ENCODE data around the gene DDX5. TPM values are rescaled to one million over a fixed set of nuclear protein-coding genes. Genes with fewer than 3 reads are reported as not detected.

The DDX5 gene
- total RNA-seq, 2 donors from 2014 or later: 215 to 620 TPM

DNA sequence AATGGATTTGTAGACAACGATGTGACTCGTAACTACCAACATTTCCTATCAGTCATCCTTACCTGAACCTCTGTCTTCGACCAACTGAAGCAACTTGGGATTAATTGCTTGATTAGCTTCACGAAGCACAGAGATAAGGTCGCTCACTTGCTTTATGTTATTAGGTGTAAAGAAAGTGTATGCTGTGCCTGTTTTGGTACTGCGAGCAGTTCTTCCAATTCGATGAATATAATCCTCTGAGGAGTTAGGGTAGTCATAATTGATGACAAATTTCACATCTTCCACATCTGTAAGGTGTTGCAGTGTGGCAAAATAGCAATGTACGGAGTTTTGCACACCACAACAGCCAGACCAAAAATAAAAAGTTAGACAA, 5.6 kb downstream of the DDX5 start:
- TF ChIP-seq, protein P1, sequence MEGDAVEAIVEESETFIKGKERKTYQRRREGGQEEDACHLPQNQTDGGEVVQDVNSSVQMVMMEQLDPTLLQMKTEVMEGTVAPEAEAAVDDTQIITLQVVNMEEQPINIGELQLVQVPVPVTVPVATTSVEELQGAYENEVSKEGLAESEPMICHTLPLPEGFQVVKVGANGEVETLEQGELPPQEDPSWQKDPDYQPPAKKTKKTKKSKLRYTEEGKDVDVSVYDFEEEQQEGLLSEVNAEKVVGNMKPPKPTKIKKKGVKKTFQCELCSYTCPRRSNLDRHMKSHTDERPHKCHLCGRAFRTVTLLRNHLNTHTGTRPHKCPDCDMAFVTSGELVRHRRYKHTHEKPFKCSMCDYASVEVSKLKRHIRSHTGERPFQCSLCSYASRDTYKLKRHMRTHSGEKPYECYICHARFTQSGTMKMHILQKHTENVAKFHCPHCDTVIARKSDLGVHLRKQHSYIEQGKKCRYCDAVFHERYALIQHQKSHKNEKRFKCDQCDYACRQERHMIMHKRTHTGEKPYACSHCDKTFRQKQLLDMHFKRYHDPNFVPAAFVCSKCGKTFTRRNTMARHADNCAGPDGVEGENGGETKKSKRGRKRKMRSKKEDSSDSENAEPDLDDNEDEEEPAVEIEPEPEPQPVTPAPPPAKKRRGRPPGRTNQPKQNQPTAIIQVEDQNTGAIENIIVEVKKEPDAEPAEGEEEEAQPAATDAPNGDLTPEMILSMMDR (IDR thresholded peaks at IDR 0.05): no peak
- Histone ChIP-seq H3K27ac (no peak overlapping the region), H3K27me3 (no peaks in the 10 kb centered on the region), H3K36me3 (peaks cover 78% of the 10 kb centered on the region), H3K4me3 (no peak overlapping the region), H3K4me1 (peaks cover 0 to 67% of the 10 kb centered on the region in 2 donors), H3K9me3 (no peaks in the 10 kb centered on the region)
- DNase-seq (ENCODE audit: low spot score): no peak

DNA sequence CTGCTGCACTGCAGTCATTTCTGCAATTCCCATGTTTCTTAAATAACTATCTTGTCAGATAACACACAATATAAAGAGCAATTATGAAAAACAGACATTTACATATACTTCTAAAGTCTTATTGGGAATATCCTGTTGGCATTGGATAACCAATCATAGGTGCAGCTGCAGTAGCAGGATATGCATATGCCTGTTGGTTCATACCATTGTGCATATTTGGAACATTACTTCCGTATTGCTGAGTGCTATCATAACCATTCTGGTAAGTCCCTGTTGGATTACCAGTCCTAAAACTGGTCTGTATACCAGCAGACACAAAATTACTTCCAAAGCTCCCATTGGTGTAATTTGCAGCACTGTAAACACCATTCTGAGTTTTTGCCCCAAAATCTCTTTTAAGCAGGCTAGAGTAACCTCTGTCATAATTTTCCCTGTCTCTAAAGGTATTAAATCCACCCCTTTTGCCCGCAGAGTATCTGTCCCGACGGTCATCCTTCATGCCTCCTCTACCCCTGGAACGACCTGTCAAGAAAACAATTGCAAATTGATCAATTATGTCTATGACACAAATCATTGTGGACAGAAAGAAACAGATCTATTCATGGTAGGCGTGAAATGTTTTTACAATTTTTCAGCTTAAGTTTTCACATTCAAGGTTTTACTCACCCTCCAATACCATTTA, 6.1 kb downstream of the DDX5 start:
- TF ChIP-seq, protein P1 (IDR thresholded peaks at IDR 0.05): no peak
- Histone ChIP-seq H3K4me3 (no peak overlapping the region), H3K36me3 (peaks cover 75% of the 10 kb centered on the region), H3K27me3 (no peaks in the 10 kb centered on the region), H3K27ac (no peak overlapping the region), H3K9me3 (no peaks in the 10 kb centered on the region), H3K4me1 (peaks cover 0 to 72% of the 10 kb centered on the region in 2 donors)
- DNase-seq (ENCODE audit: low spot score): no peak

DNA sequence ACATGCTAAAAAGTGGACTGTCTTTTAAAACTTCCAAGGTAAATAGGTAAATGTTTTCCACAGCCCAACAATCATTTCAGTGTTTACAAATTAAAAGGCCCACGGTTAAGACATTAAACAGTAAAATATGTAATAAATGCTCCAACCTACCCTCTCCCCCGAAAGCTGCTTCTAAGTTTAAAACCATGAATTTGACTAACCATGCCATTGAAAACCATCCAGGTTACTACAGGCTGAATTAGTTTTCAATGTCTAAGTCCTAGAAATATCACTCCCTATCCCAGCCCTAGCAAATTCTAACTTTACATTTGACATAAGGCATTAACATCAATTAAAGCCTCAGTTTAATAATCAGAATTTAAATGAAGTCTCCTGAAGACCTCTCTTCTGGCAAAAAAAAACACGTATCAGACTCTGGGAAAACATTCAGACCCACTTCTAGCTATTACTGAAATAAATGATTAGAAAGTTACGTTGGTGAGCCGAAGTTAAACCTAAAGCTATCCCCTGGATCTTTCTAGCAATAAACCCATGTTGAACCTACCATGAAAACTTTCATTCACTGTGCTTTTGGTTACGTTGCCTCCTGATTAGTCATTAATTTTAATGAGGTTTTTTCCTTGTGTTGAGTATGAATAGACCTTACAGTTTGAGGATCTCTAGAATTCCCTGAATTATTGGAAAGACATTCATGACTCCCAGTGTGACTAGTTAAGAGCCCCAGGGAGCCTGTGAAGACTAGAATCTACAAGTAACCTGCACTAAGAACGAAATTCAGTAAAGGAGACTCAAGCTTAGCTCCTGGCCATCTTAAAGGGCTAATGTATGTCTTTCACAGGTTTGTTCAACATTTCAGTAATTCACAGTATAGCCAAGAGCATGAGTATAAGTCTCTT, 7.5 kb downstream of the DDX5 start:
- TF ChIP-seq, protein P1 (IDR thresholded peaks at IDR 0.05): no peak
- DNase-seq (ENCODE audit: low spot score): no peak
- H3K27ac ChIP-seq: no peak overlapping the region
- H3K9me3 ChIP-seq: no peaks in the 10 kb centered on the region
- H3K4me3 ChIP-seq: no peak overlapping the region
- H3K36me3 ChIP-seq: peaks cover 62% of the 10 kb centered on the region
- peaks cover 0 to 70% of the 10 kb centered on the region in 2 donors for H3K4me1 ChIP-seq
- no peaks in the 10 kb centered on the region for H3K27me3 ChIP-seq

DNA sequence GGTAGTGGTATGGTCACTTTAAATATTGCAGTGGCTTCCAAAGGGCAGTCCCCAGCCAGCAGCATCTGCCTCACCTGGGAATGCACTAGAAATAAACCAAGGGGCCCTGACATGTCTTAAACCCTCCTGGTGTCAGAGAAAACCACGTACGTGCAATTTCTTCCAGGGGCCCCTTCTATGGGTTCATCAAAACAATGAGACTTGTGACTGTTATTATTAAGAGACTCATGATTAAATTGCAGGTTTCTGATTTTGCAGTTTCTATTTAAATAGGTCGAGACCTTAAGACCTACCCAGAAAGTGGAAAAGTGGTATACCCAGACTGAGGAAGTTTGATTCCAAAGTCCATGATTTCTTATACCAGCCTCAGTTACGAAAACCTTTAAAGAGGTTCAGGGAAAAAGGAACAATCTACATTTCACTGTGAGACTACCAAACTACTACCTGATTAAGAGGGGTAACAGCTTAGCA, 8.5 kb downstream of the DDX5 start:
- H3K9me3 ChIP-seq: no peaks in the 10 kb centered on the region
- H3K4me1 ChIP-seq: peaks cover 0 to 60% of the 10 kb centered on the region in 2 donors
- no peak for DNase-seq (ENCODE audit: low spot score)
- H3K27me3 ChIP-seq: no peaks in the 10 kb centered on the region
- peak overlapping the region; percentile 81 to 83 for H3K27ac ChIP-seq
- H3K36me3 ChIP-seq: peaks cover 58% of the 10 kb centered on the region
- peak overlapping the region in 1 of 2 donors; percentile 73 for H3K4me3 ChIP-seq
- TF ChIP-seq, protein P1 (IDR thresholded peaks at IDR 0.05): no peak

DNA sequence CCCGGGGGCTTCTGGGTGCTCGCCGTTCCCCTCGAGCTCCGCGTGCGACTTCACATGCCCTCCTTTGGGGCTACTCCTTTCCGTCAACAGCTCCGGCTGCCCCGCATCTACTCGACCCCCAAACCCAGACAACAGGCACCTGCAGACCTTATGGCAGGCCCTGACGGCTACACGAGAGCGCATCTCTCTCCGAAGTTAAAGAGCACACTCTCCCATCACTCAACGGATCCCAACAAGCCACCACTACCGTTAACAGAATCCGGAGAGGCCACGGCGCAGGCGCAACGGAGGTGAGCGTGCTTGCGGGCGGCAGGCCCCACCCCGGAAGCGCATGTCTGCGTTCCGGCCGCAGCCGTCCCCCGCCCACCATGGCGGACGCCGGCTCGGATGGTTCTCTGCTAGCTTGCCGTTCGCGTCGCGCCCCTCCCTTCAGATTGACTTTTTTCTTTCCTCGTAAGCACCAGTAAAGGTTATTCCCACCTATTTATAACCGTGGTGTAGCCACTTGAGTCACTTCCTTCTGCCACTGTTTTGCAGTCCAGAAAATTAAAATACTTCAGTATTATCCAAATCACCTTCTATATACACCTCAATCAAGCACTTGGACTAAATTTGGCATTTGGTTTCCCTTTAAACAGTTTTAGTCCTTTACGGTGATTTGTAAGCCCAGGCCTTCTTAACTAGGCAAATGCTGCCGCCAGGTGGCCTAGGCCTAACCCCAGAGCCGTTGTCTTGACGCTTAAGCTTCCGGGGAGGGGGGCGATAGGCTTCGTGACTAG, 9.1 kb downstream of the DDX5 start, which contains the start of gene POLG2:
Gene POLG2 (minus strand): TSS at position 269 of the 779 bp plus-strand sequence. CDS start 86 bp downstream, at position 183.
- H3K27ac ChIP-seq: peak within 1 kb of the TSS; percentile 81 to 83
- no peaks in the 10 kb centered on the region for H3K9me3 ChIP-seq
- peak within 1 kb of the TSS; percentile 71 to 73 for H3K4me3 ChIP-seq
- H3K27me3 ChIP-seq: no peaks in the 10 kb centered on the region
- H3K36me3 ChIP-seq: peaks cover 55% of the 10 kb centered on the region
- DNase-seq (ENCODE audit: low spot score): peak; percentile 93
- TF ChIP-seq, protein P1 (IDR thresholded peaks at IDR 0.05): peak; percentile 22 to 57
- peaks cover 0 to 54% of the 10 kb centered on the region in 2 donors for H3K4me1 ChIP-seq
